HUDEP-2 (cell line): Measurements from ENCODE around the gene GTPBP3.
"Not testable (repeated sequence)": the region's sequence is repeated elsewhere in the genome, so short reads cannot be mapped to it uniquely, and the experiment has no call there.

Source experiments
- DNase-seq, 76 experiments: peaks; one replicate each; lab custom pipeline; 2025; ENCODE audit not compliant: unreplicated experiment in 76 of 76; lab: John Stamatoyannopoulos, UW

GTPBP3 gene

DNA sequence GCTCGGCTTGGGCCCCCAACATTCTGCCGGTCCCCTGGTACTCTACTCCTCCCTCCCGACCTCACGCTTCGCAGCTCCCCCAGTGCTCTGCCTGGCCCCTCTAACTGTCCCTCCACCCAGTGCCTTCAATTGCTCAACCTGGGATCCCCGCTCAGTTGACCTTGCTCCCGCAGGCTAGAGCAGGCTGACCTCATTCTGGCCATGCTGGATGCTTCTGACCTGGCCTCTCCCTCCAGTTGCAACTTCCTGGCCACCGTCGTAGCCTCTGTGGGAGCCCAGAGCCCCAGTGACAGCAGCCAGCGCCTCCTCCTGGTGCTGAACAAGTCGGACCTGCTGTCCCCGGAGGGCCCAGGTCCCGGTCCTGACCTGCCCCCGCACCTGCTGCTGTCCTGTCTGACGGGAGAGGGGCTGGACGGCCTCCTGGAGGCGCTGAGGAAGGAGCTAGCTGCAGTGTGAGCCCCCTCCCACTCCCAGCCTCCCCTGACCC lies 3.6 kb downstream of the GTPBP3 start:
- no peak for DNase-seq

- no peak for DNase-seq
Observed at GRCh38 chr19:17341386-17341785, 4.0 kb downstream of the GTPBP3 start.

DNA sequence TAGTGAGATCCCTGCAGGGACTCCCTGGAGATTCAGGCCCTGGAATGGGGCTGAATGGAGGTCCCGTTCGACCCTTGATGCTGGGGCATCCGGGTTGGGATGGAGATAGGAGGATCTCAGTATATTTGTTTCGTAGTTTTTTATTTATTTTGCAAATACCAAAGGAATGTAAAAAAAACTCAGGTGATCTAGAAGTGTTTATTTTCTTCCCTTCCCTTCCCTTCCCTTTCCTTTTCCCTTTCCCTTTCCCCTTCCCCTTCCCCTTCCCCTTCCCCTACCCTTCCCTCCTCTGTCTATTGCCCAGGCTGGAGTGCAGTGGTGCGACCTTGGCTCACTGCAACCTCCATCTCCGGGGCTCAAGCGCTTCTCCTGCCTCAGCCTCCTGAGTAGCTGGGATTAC lies 4.5 kb downstream of the GTPBP3 start:
- no peak for DNase-seq

GRCh38 chr19:17346109-17346671 lies 8.8 kb downstream of the GTPBP3 start:
- peak in 63 of 76 experiments; percentile 6 to 82 (median 61) for DNase-seq

DNA sequence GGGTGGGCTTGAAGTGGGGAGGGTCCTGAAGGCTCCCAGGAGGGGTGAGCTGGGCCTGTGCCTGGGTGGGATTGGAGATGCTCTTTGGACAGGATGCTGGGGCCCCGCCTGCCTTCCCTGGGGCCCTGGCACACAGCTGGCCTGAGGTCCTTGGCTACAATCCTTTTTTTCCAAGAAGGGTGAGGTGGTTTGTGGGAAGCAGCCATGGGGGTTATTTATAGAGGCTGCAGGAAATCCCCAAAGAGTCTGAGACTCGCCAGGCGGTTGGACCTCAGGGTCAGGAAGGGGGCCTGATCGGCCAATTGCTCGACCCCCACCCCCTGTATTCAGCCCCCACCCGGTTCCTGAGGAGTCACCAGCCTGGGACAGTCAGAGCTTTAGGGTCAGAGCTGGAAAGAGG lies 10.0 kb downstream of the GTPBP3 start:
- DNase-seq = no peak

- no peak for DNase-seq
Observed at GRCh38 chr19:17347877-17348276, 10.5 kb downstream of the GTPBP3 start.

GRCh38 chr19:17348700-17349099 lies 11.3 kb downstream of the GTPBP3 start:
- DNase-seq = no peak

DNA sequence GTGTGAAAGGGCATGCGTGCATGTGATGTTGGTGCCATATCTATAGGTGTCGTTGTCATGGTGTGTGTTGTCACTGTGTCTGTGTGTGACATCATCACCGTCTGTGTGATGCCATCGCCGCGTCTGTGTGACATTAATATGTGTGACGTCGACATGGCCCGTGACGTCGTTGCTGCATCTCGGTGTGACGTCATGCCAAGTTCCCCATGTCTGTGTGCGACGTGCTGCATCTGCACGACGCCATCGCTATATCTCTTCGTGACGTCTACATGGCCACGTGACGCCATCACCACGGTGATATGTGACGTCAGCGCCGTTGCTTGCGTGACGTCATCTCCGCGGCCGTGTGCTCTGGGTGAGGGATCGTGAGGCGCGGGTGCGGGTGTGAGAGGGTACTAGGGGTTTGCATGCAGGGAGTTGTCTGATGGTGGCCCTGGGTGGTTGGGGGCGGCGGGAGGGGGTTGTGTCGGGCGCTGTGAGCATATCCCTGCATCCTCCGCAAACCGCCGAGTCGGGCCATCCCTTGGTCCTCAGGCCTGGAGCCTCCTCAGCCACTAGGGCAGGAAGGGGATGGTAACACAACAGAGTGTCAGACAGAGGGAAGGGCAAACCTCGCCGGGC lies 14.6 kb downstream of the GTPBP3 start:
- DNase-seq = no peak

- DNase-seq = no peak
Observed at GRCh38 chr19:17352608-17353280, 15.4 kb downstream of the GTPBP3 start.

- DNase-seq = no peak
Observed at GRCh38 chr19:17353386-17353785, 16.0 kb downstream of the GTPBP3 start.

GRCh38 chr19:17357078-17357666 lies 19.8 kb downstream of the GTPBP3 start:
- no peak for DNase-seq

DNA sequence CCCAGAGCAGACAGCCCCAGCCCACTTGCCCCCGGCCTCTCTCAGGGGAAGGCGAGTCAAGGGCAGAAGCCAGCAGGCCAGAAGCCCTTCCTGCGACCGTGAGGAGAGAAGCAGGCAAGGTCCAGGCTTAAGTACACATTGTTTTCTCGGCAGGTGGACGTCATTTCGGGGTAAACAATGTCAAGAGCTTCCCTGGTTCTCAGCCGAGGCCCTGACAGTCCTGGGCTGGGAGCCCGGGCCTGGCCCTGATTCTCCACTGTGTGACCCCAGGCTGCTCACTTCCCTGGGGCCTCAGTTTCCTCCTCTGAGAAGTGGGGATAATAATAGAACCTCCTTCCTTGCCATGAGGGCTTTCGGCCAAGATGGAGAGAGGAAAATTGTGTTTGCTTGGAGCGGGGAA lies 20.4 kb downstream of the GTPBP3 start:
- no peak for DNase-seq

- DNase-seq = peak in 8 of 76 experiments; percentile 4 to 41 (median 18)
Observed at GRCh38 chr19:17358395-17358794, 21.0 kb downstream of the GTPBP3 start.

DNA sequence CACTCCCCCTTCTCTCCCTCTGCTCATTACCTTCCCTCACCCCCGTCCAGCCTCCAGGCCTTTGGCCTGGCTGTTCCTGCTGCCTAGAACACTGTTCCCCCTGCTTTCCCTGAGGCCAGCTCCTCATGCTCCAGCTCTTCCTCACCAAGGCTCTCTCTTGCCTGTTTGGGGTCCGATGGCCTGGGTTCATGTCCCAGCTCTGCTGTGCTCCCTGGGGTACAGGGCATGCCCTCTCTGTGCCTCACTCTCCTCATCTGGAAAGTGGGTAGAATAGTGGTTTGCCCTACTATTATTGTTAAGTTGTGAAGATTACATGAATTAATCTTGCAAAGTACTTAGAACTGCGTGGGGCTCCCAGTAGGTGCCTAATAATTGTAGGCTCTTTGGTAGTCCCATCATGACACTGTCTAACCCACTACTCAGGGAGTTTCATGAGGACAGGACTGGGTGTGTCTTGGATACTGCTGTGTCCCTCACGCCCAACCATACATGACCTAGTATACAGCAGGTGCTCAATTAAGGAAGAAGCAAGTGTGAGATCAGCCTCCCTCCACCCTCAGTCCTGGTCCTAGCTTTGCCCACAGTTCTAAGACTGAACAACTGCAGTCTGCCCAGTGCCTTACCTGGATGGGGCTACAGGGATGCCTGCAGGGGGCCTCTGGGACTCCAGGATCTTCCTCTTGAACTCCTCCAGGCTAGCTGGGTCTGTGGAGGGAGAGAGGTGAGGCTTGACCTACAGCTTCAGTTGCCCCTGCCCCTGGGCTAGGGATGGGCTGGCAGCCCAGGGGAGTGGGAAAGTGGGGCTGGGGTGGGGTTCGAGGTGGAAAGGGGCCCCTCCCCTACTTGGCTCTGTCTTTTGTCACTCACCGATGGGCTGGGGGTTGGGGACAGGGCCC lies 22.8 kb downstream of the GTPBP3 start:
- no peak for DNase-seq

DNA sequence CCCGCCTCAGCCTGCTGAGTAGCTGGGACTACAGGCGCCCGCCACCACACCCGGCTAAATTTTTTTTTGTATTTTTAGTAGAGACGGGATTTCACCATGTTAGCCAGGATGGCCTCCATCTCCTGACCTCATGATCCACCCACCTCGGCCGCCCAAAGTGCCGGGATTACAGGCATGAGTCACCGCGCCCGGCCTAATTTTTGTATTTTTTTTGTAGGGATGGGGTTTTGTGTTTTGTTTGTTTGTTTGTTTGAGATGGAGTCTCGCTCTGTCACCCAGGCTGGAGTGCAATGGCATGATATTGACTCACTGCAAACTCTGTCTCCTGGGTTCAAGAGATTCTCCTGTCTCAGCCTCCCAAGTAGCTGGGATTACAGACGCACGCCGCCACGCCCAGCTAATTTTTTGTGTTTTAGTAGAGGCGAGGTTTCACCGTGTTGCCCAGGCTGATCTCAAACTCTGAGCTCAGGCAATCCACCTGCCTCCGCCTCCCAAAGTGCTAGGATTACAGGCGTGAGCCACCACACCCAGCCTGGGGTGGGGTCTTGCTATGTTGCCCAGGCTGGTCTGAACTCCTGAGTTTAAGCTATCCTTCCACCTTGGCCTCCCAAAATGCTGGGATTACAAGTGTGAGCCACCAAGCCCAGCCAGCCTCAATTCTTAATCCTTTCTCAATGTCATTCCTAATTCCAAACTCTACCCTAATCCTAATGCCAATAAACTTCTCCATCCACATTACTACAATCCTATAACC lies 26.7 kb downstream of the GTPBP3 start:
- not testable (repeated sequence) for DNase-seq

DNA sequence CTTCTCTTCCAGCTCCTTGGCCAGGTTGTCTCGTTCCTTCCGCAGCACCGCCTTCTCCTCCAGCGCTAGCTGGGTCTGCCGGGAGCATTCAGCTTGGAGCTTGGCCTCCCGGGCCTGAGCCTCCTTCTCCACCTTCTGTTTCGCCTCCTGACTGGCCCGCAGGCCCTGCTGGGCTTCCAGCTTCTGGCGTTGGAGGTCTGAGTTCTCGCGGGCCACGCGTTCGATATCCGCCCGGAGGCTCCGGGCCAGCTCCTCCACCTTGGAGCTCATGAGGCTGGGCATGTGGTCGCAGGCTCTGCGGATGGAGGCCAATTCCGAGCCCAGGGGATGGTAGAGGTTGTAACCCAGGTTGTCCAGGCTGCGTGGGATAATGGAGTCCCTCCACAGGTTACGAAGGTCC lies 28.0 kb downstream of the GTPBP3 start:
- DNase-seq = no peak

GRCh38 chr19:17370026-17370587 lies 32.8 kb downstream of the GTPBP3 start:
- no peak for DNase-seq

DNA sequence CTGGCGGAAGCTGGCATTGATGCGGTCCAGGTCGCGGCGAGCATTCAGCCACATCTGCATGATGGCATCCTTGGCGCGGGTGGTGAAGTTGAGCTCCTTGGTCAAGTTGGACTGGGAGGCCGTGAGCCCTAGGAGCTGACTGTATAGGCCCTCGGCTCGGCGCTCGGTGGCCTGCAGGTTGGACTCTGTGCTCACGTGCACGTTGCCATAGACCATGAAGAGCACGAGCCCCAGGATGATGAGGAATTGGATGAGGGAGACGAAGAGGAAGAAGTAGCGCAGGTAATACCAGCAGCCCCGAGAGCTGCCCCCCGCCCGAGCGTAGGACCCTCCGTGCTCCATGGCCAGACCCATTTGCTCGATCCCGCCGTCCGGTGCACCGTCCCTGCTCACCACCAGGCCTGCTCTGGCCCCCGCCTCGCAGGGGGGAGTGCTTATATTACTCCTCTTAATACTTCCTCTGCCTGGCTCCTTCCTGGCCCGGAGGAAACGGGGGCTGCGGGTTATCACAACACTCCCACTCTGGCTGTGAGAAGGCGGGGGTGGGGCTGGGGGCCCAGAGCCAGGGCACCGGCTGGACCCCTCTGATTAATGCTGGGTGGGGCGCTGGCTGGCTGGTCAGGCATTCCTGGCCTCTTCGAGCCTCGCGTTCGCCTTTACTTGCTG lies 39.7 kb downstream of the GTPBP3 start, which contains the start of gene PLVAP:
Gene PLVAP (minus strand): TSS at position 408 of the 666 bp plus-strand sequence. CDS start 54 bp downstream, at position 354.
- peak in 70 of 76 experiments; percentile 31 to 92 (median 80) for DNase-seq

- no peak for DNase-seq
Observed at GRCh38 chr19:17378271-17378670, 40.9 kb downstream of the GTPBP3 start.
